ENCODE results near the gene PKP4.

The PKP4 gene

GRCh38 chr2:158718851-158719250 lies 262.1 kb downstream of the PKP4 start:
- no peak for TF ChIP-seq TAF1 (IDR thresholded peaks at IDR 0.05; ENCODE audit: borderline replicate concordance, insufficient read depth, low read length)
- TF ChIP-seq POLR2AphosphoS5 (IDR thresholded peaks at IDR 0.05; ENCODE audit: low read depth, low read length): no peak
- no peak for TF ChIP-seq REST (IDR thresholded peaks at IDR 0.05; ENCODE audit: insufficient read depth in 1 of 2, low read depth in 2 of 2, low read length in 2 of 2)
- TF ChIP-seq FOXP2 (optimal IDR thresholded peaks at IDR 0.05; ENCODE audit: borderline replicate concordance, extremely low read depth, extremely low read length, insufficient read depth): no peak
- no peak for TF ChIP-seq SIN3A (IDR thresholded peaks at IDR 0.05; ENCODE audit: borderline replicate concordance, insufficient read depth, low read length)

GRCh38 chr2:158719403-158719802 lies 262.7 kb downstream of the PKP4 start:
- TF ChIP-seq SIN3A (IDR thresholded peaks at IDR 0.05; ENCODE audit: borderline replicate concordance, insufficient read depth, low read length) (no peak), POLR2AphosphoS5 (IDR thresholded peaks at IDR 0.05; ENCODE audit: low read depth, low read length) (no peak), REST (IDR thresholded peaks at IDR 0.05; ENCODE audit: insufficient read depth in 1 of 2, low read depth in 2 of 2, low read length in 2 of 2) (no peak), TAF1 (IDR thresholded peaks at IDR 0.05; ENCODE audit: borderline replicate concordance, insufficient read depth, low read length) (no peak), FOXP2 (optimal IDR thresholded peaks at IDR 0.05; ENCODE audit: borderline replicate concordance, extremely low read depth, extremely low read length, insufficient read depth) (no peak)

GRCh38 chr2:158722266-158723105 lies 265.7 kb downstream of the PKP4 start:
- no peak for TF ChIP-seq POLR2AphosphoS5 (IDR thresholded peaks at IDR 0.05; ENCODE audit: low read depth, low read length)
- no peak for TF ChIP-seq SIN3A (IDR thresholded peaks at IDR 0.05; ENCODE audit: borderline replicate concordance, insufficient read depth, low read length)
- TF ChIP-seq FOXP2 (optimal IDR thresholded peaks at IDR 0.05; ENCODE audit: borderline replicate concordance, extremely low read depth, extremely low read length, insufficient read depth): no peak

GRCh38 chr2:158723181-158723838 lies 266.6 kb downstream of the PKP4 start:
- TF ChIP-seq SIN3A (IDR thresholded peaks at IDR 0.05; ENCODE audit: borderline replicate concordance, insufficient read depth, low read length): no peak
- no peak for TF ChIP-seq TAF1 (IDR thresholded peaks at IDR 0.05; ENCODE audit: borderline replicate concordance, insufficient read depth, low read length)
- TF ChIP-seq REST (IDR thresholded peaks at IDR 0.05; ENCODE audit: insufficient read depth in 1 of 2, low read depth in 2 of 2, low read length in 2 of 2): no peak
- TF ChIP-seq POLR2AphosphoS5 (IDR thresholded peaks at IDR 0.05; ENCODE audit: low read depth, low read length): no peak
- no peak for TF ChIP-seq FOXP2 (optimal IDR thresholded peaks at IDR 0.05; ENCODE audit: borderline replicate concordance, extremely low read depth, extremely low read length, insufficient read depth)

GRCh38 chr2:158723921-158724802 lies 267.4 kb downstream of the PKP4 start:
- TF ChIP-seq REST (IDR thresholded peaks at IDR 0.05; ENCODE audit: insufficient read depth in 1 of 2, low read depth in 2 of 2, low read length in 2 of 2) (no peak), SIN3A (IDR thresholded peaks at IDR 0.05; ENCODE audit: borderline replicate concordance, insufficient read depth, low read length) (no peak), FOXP2 (optimal IDR thresholded peaks at IDR 0.05; ENCODE audit: borderline replicate concordance, extremely low read depth, extremely low read length, insufficient read depth) (no peak), POLR2AphosphoS5 (IDR thresholded peaks at IDR 0.05; ENCODE audit: low read depth, low read length) (no peak), TAF1 (IDR thresholded peaks at IDR 0.05; ENCODE audit: borderline replicate concordance, insufficient read depth, low read length) (no peak)
